ENCODE results near the gene ACSF3. TPM values are rescaled to one million over a fixed set of nuclear protein-coding genes. Genes with fewer than 3 reads are reported as not detected.

Gene ACSF3
- total RNA-seq, 1 experiment from 2014 or later: 54.9 TPM

DNA sequence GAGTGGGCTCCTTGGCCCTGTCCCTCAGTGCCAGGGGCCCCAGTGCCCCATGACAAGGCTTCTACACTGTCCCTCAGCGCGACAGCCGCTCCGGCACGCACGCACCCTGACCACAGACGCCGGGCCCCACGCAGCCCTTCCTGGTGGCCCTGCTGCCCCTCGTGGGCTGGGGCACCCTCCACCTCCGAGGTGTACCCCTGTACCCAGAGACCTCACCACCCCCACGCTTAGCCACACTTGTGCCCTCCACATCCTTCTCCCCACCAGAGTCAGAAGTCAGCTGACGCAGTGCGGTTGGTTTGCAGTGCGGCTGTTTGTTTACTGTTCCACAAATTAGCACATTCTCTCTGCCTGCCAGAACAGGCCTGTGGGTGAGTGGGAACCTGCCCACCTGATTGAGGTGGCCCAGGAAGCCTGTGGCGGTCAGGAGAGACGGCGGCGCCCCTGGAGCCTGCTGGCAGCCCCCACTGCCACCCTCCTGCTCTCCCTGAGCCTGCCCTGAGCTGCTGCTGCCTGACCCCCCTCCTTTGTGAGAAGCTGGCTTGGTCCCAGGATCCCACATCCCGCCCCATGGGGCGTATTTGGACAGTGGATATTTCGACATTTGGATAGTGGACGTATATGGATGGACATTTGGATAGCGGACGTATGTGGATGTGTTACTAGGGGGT, 39.9 kb downstream of the ACSF3 start:
- Mint-ChIP-seq H3K9me3 (ENCODE audit: low read depth, unreplicated experiment) (no peaks in the 10 kb centered on the region), H3K36me3 (ENCODE audit: insufficient read depth, unreplicated experiment) (peaks cover 5% of the 10 kb centered on the region), H3K27ac (ENCODE audit: unreplicated experiment) (no peak overlapping the region), H3K4me3 (ENCODE audit: low read depth, unreplicated experiment) (no peak overlapping the region), H3K4me1 (ENCODE audit: low read depth, unreplicated experiment) (no peaks in the 10 kb centered on the region), H3K27me3 (ENCODE audit: unreplicated experiment) (no peaks in the 10 kb centered on the region)
- CTCF ChIA-PET: no interaction called here
- no TSS peak for BruUV-seq (replicated peaks)
- intact Hi-C loops (cut with micrococcal nuclease; ENCODE audit: unreplicated experiment): no loop called here
- no peak for DNase-seq
- TF ChIP-seq, protein P1, sequence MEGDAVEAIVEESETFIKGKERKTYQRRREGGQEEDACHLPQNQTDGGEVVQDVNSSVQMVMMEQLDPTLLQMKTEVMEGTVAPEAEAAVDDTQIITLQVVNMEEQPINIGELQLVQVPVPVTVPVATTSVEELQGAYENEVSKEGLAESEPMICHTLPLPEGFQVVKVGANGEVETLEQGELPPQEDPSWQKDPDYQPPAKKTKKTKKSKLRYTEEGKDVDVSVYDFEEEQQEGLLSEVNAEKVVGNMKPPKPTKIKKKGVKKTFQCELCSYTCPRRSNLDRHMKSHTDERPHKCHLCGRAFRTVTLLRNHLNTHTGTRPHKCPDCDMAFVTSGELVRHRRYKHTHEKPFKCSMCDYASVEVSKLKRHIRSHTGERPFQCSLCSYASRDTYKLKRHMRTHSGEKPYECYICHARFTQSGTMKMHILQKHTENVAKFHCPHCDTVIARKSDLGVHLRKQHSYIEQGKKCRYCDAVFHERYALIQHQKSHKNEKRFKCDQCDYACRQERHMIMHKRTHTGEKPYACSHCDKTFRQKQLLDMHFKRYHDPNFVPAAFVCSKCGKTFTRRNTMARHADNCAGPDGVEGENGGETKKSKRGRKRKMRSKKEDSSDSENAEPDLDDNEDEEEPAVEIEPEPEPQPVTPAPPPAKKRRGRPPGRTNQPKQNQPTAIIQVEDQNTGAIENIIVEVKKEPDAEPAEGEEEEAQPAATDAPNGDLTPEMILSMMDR (IDR thresholded peaks at IDR 0.05; ENCODE audit: unreplicated experiment): no peak

DNA sequence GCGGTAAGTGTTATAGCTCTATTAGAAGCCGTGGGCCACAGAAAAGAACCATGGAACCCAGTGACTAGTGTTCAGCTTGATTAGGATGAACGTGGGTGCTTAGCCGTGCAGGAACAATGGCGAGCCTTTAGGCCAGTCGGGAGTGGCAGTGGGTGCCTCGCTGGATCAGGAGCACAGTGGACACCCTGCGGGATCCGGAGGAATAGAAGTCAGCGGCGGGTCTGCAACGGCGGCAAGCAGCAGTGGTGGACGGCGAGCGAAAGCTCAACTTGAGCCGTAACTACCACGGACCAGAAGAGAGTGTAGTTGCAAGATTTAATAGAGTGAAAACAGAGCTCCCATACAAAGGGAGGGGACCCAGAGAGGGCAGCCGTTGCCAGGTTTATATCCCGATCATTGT, 40.6 kb downstream of the ACSF3 start:
- no peak overlapping the region for H3K4me3 Mint-ChIP-seq (ENCODE audit: low read depth, unreplicated experiment)
- H3K27ac Mint-ChIP-seq (ENCODE audit: unreplicated experiment): no peak overlapping the region
- intact Hi-C loops (cut with micrococcal nuclease; ENCODE audit: unreplicated experiment): no loop called here
- CTCF ChIA-PET: no interaction called here
- no peaks in the 10 kb centered on the region for H3K27me3 Mint-ChIP-seq (ENCODE audit: unreplicated experiment)
- H3K36me3 Mint-ChIP-seq (ENCODE audit: insufficient read depth, unreplicated experiment): peaks cover 5% of the 10 kb centered on the region
- TF ChIP-seq, protein P1 (IDR thresholded peaks at IDR 0.05; ENCODE audit: unreplicated experiment): no peak
- H3K9me3 Mint-ChIP-seq (ENCODE audit: low read depth, unreplicated experiment): no peaks in the 10 kb centered on the region
- H3K4me1 Mint-ChIP-seq (ENCODE audit: low read depth, unreplicated experiment): no peaks in the 10 kb centered on the region
- no TSS peak for BruUV-seq (replicated peaks)
- no peak for DNase-seq

DNA sequence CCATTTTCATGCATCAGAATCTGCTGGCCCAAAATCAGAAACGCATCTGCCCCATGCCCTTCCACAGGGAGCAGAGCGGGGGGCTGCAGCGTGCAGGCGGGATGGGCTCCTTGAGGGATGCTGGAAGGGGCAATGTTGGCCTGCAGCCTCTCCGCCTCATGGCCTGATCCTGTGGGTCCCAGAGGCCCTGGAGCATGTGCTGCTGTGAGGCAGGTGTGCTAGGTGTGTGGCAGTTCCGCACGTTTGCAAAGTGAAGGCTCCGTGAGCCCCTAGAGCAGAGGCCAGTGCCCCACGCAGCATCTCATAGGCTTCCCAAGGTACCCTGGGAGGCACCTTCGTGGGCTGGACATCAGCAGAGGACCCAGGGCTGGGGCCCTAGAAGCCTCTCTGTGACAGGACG, 41.5 kb downstream of the ACSF3 start:
- Mint-ChIP-seq H3K4me1 (ENCODE audit: low read depth, unreplicated experiment) (no peaks in the 10 kb centered on the region), H3K9me3 (ENCODE audit: low read depth, unreplicated experiment) (no peaks in the 10 kb centered on the region), H3K27ac (ENCODE audit: unreplicated experiment) (no peak overlapping the region), H3K4me3 (ENCODE audit: low read depth, unreplicated experiment) (no peak overlapping the region), H3K36me3 (ENCODE audit: insufficient read depth, unreplicated experiment) (peaks cover 5% of the 10 kb centered on the region), H3K27me3 (ENCODE audit: unreplicated experiment) (no peaks in the 10 kb centered on the region)
- no TSS peak for BruUV-seq (replicated peaks)
- TF ChIP-seq, protein P1 (IDR thresholded peaks at IDR 0.05; ENCODE audit: unreplicated experiment): no peak
- no peak for DNase-seq
- CTCF ChIA-PET: no interaction called here
- intact Hi-C loops (cut with micrococcal nuclease; ENCODE audit: unreplicated experiment): no loop called here

DNA sequence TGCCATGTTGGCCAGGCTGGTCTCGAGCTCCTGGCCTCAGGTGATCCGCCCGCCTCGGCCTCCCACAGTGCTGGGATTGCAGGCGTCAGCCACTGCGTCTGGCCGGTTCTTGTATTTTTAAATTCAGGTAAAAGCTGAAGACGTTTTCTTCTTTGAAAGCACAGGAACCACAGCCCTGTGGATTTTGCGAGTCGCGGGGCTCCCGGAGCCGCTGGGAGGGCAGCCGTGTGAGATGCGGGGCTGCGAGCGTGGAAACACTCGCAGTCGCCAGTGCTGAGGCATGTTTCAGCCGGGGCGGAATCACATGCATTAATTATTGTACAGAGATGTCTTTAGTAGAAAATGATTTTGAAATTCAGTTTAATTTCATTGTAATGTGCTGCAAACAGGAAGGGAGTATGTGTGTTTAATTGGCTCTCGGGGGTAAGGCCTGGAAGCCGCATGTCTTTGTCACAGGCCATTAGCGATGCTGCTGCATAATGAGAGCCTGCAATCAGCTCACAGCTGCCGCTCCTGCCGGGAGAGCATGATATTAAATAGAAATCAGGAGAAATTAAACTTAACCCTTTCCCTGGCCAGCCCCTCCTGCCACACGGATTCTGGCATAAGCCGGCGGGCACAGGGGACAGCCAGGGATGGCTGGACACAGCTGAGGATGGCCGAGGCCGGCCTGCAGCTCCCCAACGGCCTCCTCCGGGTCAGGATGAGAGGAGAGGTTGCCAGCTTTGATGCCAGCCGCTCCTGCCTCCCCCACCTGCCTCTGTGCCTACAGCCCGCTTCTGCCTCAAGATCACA, 42.5 kb downstream of the ACSF3 start:
- Mint-ChIP-seq H3K27ac (ENCODE audit: unreplicated experiment) (no peak overlapping the region), H3K4me1 (ENCODE audit: low read depth, unreplicated experiment) (no peaks in the 10 kb centered on the region), H3K36me3 (ENCODE audit: insufficient read depth, unreplicated experiment) (peaks cover 5% of the 10 kb centered on the region), H3K4me3 (ENCODE audit: low read depth, unreplicated experiment) (no peak overlapping the region), H3K9me3 (ENCODE audit: low read depth, unreplicated experiment) (no peaks in the 10 kb centered on the region), H3K27me3 (ENCODE audit: unreplicated experiment) (no peaks in the 10 kb centered on the region)
- DNase-seq: no peak
- no TSS peak for BruUV-seq (replicated peaks)
- intact Hi-C loops (cut with micrococcal nuclease; ENCODE audit: unreplicated experiment): no loop called here
- TF ChIP-seq, protein P1 (IDR thresholded peaks at IDR 0.05; ENCODE audit: unreplicated experiment): no peak
- CTCF ChIA-PET: no interaction called here

Data from Calu3 (cell line).